RCC 7860 (cell line): ENCODE measurements around the gene TSPAN17.

ENCODE experiments used
- DNase-seq: peaks from one replicate; pipeline ENCODE4 v3.0.0-alpha.2; 2015; ENCODE audit warnings: low spot score
- FAIRE-seq: peaks from 2 replicates; lab custom pipeline; 2012; peaks lifted over from hg19 to GRCh38; lab: Jason Lieb, UNC

Gene TSPAN17

DNA sequence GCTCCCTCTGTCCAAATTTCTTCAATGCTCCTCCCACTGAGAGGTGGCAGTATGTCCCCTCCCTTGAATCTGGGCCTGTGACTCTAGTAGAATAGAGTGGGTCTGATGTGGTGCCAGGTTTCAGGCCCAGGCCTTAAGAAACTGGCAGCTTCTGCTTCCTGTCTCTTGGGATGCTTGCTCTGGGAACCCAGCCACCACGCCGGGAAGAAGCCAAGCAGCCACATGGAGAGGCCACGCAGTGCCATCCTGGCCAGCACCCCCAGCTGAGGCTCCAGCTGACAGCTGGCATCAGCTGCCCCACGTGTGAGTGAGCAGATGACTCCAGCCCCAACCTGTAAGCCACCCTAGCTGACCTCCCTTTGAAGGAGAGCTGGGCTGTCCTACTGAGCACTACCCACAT lies 7.3 kb upstream of the TSPAN17 start:
- DNase-seq (no peak), FAIRE-seq (no peak)

DNA sequence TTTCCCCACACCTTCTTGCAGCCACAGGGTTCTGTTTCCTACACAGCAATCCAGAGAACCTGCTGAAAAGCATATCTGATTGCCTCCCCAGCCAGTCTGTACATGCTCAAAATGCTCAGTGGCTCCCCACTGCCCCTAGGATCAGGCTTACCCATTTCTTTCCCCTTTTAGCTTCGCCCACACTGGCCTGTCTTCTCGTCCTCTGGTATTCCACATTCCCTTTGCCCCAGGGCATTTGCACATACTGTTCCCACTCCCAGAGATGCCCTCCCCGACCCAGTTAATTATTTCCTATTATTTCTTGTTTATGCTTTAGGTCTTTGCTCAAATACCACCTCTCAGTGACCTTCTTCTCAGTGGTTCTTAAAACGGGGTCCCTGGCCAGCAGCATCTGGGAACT lies 6.7 kb upstream of the TSPAN17 start:
- FAIRE-seq, result no peak
- DNase-seq, result no peak

DNA sequence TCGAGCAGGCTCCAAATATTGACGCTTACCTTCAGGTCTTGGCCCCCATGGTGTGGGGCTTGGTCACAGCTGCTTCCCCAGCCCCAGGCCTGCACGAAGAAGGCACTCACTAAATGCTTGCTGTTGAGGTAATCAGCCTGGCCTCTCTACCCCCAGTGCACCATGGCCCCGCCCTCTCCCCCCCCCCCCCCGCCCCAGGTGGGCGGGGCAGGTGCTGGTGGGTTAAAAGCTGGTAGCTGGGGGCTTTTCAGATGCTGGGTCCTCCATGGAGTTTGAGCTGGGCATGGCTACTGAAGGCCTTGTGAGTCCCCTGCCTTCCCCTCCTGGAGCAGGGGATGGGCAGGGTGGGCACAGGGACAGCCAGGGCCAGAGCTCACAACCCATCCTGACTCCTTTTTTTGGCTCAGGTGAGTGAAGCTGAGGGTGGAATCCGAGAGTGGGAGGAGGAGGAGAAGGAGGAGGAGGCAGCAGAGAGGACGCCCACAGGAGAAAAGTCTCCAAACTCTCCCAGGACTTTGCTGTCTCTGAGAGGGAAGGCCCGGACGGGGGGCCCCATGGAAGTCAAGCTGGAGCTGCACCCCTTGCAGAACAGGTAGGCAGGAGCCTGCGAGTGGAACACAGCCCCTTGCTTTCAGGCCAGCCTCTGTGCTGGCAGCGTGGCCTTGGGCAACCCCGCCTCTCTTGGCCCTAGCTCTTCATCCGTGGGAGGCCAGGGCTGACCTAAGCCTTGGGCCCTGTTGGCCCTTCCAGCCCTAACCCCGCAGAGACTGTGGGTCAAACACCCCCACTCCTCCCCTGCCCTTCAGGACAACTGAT lies 4.4 kb upstream of the TSPAN17 start:
- no peak for DNase-seq

DNA sequence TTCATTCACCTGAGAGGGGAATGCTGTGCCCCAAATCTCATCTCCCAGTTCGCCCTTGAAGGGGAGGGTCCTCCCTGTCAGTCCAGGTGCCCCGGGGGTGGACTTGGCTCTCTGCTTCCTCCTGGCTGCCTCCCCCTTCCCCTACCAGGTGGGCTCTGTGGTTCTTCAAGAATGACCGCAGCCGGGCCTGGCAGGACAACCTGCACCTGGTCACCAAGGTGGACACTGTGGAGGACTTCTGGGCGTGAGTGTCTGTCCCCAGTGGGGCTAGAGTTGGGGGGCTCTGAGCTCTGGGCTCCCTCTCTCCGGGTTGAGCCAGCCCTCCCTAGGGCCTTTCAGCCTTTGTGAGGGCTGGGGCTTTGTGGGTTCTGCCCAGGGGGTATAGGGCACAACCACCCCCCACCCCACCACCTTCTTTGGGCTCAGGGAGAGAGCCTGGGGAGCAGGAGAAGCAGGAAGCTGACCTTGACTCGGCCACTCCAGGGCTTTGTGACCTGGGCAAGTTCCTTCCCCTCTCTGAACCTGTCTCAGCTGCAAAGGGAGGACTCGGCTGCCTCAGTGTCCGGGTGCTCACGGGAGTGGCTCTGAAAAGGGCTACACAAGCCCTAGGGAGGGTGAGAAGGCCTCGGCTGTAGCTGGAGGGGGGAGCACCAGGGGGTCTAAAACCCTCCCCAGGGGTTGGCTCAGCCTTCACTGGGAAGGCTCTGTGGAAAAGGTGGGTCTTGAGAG lies 3.6 kb upstream of the TSPAN17 start:
- DNase-seq, result no peak

More for the DNA sequence above, 4.4 kb upstream of the TSPAN17 start:
- no peak for FAIRE-seq

DNA sequence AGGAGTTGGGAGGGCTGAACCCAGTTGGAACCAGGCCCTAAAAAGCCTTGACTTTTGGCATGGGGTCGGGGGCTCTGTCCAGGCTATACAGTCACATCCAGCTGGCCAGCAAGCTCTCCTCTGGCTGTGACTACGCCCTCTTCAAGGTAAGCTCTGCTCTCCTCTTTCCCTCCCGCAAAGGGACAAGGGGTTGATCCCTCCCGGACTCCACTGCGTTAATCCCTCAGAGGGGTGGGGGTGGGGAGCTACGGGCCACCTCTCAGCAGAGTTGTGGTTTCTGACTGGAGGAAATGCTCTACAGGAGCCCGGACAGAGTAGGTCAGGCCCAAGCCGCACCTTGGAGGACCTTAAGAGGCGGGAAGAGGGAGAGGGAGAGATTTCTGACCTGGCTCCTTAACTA lies 3.0 kb upstream of the TSPAN17 start:
- DNase-seq (no peak), FAIRE-seq (no peak)

More for the DNA sequence above, 3.6 kb upstream of the TSPAN17 start:
- FAIRE-seq, result no peak

DNA sequence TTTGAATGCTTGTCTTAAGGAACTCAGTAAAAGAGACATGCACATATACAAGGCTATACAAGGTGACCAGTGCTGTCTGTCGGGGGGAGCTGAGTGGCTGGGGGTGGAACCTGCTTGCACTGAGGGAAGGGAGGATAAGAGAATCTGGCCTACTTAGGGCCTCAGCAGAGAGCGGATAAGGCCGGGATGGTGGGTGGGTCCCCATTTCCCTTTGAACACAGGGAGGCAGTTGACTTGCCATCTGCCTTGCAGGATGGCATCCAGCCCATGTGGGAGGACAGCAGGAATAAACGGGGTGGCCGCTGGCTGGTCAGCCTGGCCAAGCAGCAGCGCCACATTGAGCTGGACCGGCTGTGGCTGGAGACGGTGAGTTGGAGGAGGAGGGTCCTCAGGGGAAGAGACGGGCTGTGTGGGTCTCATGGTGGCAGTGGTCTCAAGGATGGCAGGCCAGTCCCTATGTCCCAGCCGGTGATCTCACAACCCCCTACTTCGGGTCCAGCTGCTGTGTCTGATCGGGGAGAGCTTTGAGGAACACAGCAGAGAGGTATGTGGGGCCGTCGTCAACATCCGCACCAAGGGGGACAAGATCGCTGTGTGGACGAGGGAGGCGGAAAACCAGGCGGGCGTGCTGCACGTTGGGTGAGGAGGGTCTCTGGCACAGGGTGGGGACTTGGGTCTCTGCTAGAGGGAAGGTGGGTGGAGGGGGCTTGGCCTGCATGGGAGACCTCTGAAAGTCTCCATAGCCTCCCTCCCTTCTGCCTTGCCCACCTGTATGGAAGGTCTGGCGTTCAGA lies 2.2 kb upstream of the TSPAN17 start:
- FAIRE-seq (no peak), DNase-seq (no peak)

DNA sequence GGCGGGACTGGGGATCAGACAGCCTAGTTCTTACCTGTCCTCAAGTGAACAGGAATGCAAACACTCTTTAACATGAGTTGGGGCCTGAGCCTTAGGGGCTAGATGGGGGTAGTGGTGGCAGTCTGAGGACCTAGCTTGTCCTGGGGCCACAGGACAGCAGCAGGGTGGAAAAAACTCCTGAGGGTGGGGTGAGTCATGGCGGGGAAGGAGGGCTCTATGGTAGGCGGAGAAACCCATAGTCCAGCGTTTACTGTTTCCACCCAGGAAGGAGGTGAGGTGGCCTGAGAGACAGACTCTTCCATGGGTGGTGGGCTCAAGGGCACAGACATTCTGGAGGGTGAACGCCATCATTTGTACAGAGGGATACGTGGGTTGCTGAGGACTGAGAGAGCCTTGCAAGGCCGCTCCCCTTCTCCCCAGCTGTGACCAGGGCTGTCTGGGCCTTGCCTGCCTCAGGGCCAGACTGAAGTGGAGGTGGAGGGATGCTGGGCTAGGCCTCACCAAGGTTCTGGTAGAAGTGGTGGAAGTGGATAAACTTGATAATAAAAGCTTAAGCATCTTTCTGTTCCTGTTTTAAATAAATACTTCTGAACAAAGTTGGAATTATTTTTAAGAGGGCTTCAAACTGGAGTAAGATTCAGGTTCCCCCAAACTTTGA lies 1.1 kb upstream of the TSPAN17 start:
- DNase-seq (no peak), FAIRE-seq (no peak)

DNA sequence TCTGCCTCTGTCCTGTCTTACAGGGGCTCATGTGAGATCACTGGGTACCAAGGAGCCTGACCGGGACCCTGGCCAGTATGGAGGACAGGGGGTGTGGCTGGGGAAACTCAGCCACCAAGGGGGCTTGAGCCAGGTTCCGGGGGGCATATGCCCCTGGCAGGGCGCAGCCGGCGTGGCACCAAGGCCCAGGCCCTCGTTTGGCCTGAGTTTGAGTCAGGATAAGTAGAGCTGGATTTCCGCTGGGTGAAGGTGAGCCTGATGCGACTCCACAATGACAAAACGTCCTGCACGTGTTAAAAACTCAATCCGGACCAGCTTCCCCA lies 616 bp upstream of the TSPAN17 start:
- DNase-seq, result no peak
- no peak for FAIRE-seq

DNA sequence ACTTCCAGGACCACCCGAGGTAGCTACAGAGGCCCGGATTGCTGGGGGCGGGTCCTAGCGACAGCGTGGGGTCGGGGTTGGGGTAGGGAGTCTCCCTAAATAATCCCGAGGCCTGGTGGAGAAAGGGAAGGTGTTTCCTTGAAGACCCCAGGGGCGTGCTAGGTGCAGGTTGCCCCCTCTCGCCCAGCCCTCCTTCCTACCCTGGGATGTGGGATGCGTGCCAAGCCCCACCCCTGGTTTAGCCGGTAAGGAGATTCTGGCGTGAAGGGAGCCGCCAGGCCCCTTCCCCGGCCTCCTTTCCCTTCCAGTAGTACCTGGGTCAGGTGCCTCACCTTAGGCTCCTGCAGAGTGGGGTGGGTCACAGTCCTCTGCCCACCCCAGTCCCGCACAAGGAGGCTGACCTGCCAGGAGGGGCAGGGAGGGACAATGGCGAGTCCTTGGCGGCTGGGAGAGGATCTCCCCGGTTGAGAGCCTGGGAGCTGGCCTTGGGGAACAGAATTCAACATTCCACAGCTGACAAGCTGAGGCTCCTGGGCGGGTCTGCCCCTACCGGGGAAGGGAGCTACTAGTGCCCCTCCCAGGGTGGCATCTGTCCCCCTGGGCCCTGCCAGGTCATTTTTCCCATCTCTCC lies 674 bp downstream of the TSPAN17 start:
- DNase-seq (no peak), FAIRE-seq (no peak)

DNA sequence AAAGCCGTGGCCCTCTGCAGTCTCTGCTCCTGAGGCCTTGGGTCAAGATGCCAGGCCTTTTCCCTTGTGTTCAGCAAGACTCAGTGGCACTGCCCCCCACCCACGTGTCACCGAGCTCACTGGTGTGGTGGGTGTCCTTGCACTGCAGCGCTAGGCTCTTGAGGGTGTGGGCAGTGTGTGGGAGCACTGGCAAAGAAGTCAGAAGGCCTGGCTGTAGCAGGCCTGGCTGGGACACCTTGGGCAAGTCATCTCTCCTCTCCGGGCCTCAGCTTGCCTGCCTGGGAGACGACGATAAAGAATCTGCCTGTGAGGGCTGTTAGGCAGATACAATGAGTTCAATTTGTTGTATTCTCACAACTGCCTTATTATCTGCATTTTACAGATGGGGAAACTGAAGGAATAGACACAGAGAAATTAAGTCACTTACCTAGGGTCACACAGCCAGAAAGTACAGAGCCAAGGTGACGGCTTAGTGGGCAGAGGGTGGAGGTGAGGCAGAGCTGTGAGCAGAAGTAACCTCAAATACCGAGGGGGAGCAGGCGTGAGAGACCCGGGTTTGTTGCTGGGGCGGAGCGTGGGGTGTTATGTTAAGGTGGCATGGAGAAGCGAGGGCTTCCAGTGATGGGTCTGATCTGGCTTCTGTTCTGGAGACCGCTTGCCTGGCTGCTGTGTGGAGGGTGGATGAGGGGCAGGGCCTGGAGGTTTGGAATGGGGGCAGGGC lies 1.4 kb downstream of the TSPAN17 start:
- FAIRE-seq (no peak), DNase-seq (no peak)

DNA sequence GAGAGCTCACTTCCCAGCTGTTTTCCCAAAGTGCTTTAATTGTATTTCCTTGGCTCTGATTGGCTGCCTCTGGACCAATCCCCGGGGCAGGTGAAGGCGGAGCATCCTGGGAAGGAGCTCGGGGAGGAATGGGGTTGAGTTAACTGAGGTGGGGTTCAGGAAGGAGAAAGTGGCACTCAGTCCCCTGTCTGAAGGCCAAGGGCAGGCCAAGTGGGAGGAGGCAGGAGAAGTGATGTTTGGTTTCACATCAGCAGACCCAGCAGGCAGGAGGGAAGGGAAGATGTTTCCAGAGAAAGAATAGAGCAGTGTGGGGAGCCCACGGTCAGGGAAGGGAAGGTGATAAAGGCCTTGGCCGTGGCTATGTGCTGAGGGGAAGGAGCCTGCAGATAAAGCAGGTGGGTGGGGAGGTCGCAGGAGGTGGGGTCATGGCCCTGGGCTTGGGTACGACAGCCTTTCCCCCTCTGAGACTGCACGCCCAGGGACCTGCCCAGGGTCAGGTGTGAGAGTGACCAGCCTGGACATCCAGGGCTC lies 3.1 kb downstream of the TSPAN17 start:
- DNase-seq (no peak), FAIRE-seq (no peak)

DNA sequence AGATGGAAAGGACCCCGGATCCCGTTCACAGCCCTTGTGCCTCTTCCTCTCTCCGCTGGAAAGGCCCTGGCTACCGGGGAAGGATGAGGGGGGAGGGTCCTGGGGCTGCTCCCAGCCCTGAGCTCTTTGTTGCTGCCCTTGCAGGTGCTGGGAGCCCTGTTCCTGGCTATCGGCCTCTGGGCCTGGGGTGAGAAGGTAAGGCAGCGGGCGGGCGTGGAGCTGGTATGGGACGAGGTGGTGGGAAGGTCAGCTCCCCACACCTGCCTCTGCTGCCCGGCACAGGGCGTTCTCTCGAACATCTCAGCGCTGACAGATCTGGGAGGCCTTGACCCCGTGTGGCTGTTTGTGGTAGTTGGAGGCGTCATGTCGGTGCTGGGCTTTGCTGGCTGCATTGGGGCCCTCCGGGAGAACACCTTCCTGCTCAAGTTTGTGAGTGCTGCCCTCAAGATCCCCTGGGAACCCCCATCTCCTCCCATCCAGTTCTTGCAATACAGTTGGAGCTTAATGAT lies 4.2 kb downstream of the TSPAN17 start:
- FAIRE-seq, result no peak

DNA sequence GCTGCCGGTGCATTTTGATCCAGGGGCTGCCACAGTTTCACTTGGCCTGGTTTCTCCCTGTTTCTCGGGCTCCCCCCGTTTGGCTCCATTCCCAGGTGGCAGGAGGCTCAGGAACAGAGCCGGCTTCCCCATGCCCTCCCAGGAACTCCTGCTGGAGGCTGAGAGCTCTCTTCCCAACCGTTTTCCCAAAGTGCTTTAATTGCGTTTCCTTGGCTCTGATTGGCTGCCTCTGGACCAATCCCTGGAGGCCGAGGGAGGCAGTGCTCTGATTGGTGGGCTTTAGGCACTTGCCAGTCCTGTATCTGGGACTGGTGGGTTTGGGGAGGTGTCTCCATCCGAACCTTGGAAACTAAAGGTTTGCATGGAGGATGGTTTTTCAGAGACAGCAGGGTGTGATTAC lies 4.9 kb downstream of the TSPAN17 start:
- FAIRE-seq (no peak), DNase-seq (no peak)

More for the DNA sequence above, 4.2 kb downstream of the TSPAN17 start:
- DNase-seq, result no peak

DNA sequence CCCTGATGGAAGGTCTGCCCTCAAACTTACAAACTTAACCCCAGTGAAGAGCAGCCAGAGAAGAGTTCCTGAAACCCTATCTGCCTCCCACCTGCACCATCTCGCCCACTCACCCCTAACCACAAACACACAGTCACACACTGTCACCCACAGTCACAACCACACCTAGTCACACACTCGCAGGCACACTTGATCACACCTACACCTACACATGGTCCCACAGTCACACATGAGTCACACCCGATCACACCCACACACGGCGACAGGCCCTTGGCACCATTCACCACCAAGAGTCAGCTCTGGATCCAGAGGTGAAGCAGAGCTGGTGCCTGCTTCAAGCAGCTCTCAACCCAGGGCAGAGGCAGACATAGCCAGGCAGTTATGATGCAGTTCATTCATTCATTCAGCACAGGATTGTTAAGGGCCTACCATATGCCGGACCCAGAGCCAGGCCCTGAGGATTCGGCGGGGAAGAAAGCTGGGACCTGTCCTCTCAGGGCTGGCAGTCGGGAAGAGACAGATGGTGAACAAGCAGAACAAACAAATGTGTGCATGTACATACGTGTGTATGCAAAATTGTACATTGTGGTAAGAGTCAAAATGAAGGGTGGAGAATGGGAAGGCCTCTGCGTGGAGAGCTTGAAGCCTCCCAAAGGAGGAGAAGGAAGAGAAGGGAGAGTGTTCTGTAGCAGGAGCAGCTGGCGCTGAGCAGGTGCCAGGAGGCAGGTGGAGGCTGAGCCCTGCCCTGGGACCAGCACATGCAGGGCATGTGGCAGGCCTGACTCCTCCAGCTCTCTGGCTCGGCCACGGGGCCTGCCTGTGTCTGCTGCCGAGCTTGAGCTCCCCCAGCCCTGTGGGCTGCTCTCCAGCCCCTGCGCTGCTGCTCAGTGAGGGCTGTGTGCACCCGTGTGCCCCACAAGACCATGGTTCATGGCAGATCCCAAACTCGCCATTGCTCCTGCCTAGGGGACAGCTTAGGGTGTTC lies 6.4 kb downstream of the TSPAN17 start:
- FAIRE-seq (no peak), DNase-seq (peak; percentile 47)

DNA sequence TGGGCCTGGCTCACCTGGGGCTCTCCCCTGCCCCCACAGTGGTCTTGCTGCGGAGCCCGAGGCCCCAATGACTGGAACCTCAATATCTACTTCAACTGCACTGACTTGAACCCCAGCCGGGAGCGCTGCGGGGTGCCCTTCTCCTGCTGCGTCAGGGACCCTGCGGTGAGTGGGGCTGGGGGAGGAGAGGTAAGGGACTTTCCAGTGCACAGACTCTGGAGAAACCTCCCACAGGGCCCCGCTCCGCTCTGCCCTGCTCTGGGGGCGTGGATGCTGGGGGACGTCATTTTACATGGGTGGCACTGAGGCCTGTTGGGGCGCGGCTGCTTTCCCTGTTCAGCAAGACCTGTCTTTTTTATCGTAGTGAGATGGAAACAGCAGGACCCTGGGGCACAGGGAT lies 7.6 kb downstream of the TSPAN17 start:
- DNase-seq (no peak), FAIRE-seq (no peak)

DNA sequence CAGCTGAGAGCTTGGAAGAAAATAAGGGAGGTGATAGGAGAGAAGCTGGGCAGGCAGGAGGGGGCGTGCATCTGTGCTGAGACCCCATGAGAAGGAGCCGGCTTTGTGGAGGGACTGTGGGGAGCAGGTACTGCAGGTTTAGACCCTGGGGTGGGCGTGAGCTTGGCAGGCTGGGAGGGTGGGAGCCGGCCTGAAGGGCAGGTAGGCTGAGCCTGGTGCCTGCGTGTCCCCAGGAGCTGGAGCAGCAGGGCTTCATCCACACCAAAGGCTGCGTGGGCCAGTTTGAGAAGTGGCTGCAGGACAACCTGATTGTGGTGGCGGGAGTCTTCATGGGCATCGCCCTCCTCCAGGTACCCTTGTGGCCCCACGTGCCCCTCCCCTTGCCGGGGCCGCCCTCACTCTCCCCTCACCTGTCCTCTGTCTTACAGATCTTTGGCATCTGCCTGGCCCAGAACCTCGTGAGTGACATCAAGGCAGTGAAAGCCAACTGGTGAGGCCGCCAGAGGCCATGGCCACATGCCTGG lies 9.2 kb downstream of the TSPAN17 start:
- DNase-seq (no peak), FAIRE-seq (no peak)

DNA sequence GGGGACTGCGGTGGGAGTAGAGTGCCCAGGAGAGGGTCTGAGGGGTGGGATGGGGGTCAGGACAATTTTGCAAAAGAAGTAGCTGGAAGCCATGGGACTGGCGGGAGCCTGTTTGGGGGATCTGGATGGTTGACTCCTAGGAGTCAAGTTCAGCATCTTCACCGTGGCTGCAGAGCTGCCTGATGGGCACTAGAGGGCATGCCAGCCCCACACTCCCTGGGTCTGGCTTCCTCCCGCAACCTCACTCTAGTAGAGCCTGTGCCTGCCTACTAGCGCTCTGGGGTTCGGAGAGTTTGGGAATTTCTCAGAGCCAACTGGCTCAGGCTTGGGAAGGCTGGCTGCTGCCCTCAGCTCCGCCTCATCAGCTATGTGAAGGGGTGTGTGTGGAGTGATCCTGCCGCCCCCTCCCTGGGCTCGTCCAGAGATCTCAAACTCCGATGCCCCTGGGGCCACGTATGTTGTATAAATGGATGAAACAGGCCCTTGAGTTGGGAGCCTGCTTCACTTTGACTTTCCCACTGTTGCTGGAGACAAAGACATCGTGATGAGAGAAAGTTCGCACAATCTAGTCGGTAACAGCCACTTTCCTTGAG lies 10.8 kb downstream of the TSPAN17 start:
- DNase-seq (peak; percentile 50), FAIRE-seq (no peak)
